Subcutaneous adipose tissue (tissue), 4 donors: Measurements from ENCODE around the gene LNP1. TPM values are rescaled to one million over a fixed set of nuclear protein-coding genes. Genes with fewer than 3 reads are reported as not detected.

ENCODE experiments used
- CTCF ChIP-seq: fragments of 450-650 bp; IDR thresholded peaks from one replicate; pipeline ENCODE4 v1.5.1; 2016; ENCODE audit warnings: low read depth, mild to moderate bottlenecking, control low read depth, antibody characterized with exemption, moderate library complexity
- total RNA-seq, 4 donors: library from RNA; depleted of rRNA; stranded (reverse); fragments of >200 nt; gene quantifications; one replicate each; pipeline ENCODE4 v1.1.0, GENCODE V29; 2016

Gene LNP1
- total RNA-seq, 4 donors from 2014 or later: 1.4 to 4.3 (median 2.4) TPM

DNA sequence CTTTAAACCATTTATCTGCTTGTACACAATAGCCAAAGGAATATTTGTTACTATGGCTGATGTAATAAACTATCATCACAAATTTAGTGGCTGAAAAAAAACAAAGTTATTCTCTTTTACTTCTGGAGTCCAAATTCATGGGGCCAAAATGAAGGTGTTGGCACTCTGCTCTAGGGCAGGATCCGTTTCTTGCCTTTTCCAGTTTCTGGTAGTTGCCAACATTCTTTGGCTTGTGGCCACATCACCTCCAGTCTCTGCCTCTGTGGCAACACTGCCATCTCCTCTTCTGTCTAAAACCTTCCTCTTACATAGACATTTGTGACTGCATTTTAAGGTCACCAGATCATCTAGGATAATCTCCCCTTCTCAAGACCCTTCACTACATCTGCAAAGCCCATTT, 39.4 kb upstream of the LNP1 start:
- TF ChIP-seq CTCF: no peak

GRCh38 chr3:100364421-100364820, 36.9 kb upstream of the LNP1 start:
- TF ChIP-seq CTCF: no peak

DNA sequence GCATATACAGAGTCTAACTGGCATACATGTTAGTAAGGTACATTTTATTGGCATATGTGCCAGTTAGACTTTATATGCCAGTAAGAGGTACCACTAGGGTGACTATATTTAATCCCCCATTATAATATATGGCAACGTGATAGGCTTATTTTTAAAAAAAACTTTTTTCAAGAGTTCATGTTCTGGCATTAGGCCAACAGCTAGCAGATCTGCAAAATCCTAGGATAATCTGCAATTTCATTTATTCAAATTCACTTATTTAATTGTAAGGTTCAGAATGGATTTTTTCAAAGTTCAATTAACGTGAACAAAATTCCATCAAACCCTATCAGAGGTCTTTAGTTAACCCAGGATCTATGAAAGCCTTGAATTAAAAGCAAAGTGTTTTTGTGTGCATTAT, 34.9 kb upstream of the LNP1 start:
- TF ChIP-seq CTCF: no peak

- TF ChIP-seq CTCF: no peak
These were observed 32.9 kb upstream of the LNP1 start for GRCh38 chr3:100368441-100368840.

DNA sequence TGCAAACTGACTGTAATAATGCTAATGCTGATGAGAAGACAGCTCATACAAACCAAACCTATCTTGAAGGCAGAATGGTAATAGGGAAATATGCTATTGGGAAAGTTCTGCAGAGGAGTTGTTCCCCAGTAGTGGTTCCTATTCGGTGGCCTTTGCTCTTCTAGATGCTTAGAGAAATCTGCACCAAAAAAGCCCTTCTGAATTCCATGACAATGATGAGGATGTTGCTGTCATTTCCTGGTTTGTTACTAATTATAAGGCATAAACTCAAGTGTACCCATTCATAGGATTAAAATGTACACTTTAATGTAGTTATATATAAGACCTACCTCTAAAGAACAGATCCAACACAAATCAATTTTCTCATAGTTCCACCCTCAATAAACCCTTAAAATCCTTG, 30.6 kb upstream of the LNP1 start:
- no peak for TF ChIP-seq CTCF

DNA sequence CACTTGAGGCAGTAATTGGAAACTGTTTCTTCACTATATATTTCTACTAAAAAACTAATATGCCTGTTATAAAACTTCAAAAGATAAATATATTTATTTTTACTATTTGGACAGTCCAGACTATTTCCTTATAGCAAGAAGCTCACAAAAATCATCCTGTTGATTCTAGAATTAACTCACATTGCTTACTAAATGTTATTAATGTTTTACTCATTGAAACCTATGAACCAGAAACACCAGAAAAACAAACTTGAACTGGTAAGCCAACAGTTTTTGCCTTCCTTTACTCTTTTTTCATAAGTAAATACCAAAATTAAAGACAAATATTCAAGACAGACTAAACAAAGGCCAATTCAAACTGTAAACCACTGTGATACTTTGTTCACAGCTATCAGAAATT, 26.8 kb upstream of the LNP1 start:
- no peak for TF ChIP-seq CTCF

GRCh38 chr3:100376301-100376700, 25.0 kb upstream of the LNP1 start:
- TF ChIP-seq CTCF: no peak
